GM12878 (cell line): Measurements from ENCODE around the gene MICA. TPM values are rescaled to one million over a fixed set of nuclear protein-coding genes. Genes with fewer than 3 reads are reported as not detected.
"Not testable (repeated sequence)": the region's sequence is repeated elsewhere in the genome, so short reads cannot be mapped to it uniquely, and the experiment has no call there.

Experiments used
- ATAC-seq: fragments of 200-7000 bp; cut with Tn5 transposase; 3 replicates; pipeline ENCODE4 v1.9.1; 2020; ENCODE audit warnings: mild to moderate bottlenecking, moderate library complexity
- BruUV-seq: library from RNA; stranded (reverse); fragments of 400-500 nt; replicated peaks from 2 replicates; lab custom pipeline; 2021; lab: Mats Ljungman, UMichigan
- CTCF ChIA-PET: fragments of 300-600 bp; sonication (Branson Sonifier 250); formaldehyde crosslinking; extraction: SDS; loops from one replicate; lab custom pipeline; 2021; ENCODE audit warnings: inconsistent platforms; lab: Yijun Ruan, JAX
- POLR2A ChIA-PET: fragments of 350-600 bp; formaldehyde crosslinking; extraction: SDS; loops from one replicate; lab custom pipeline; 2021; ENCODE audit warnings: inconsistent platforms; lab: Charles Lee
- RAD21 ChIA-PET: fragments of 300-600 bp; sonication (Branson Sonifier 250); formaldehyde crosslinking; loops from one replicate; lab custom pipeline; 2023; ENCODE audit warnings: antibody characterized with exemption; ENCODE audit not compliant: unreplicated experiment; lab: Charles Lee
- SMC1A ChIA-PET: fragments of 300-600 bp; sonication (Branson Sonifier 250); formaldehyde crosslinking; loops from one replicate; lab custom pipeline; 2023; ENCODE audit not compliant: unreplicated experiment, uncharacterized antibody; lab: Charles Lee
- DNase-seq: peaks from one replicate; pipeline ENCODE4 v3.0.0-alpha.2; 2011; ENCODE audit warnings: low read depth, low spot score
- FAIRE-seq: peaks from 3 replicates; lab custom pipeline; 2011; peaks lifted over from hg19 to GRCh38; lab: Jason Lieb, UNC
- H2AFZ ChIP-seq: 2 replicates; pipeline ENCODE4 v1.6.0; 2011; ENCODE audit warnings: low read depth, low read length, control low read depth; ENCODE audit not compliant: control insufficient read depth
- H3K27ac ChIP-seq: 2 replicates; pipeline ENCODE4 v1.5.1; 2011; ENCODE audit warnings: control low read depth; ENCODE audit not compliant: control insufficient read depth, insufficient read depth
- H3K27me3 ChIP-seq, 2 experiments: replicated peaks in 1 of 2; 2 replicates each; pipeline versions ENCODE4 v1.6.0 to v1.6.1; 2011; ENCODE audit warnings: low read length in 1 of 2; ENCODE audit not compliant: control insufficient read depth in 2 of 2, insufficient read depth in 2 of 2
- H3K36me3 ChIP-seq, 2 experiments: 2 replicates each; pipeline ENCODE4 v1.5.1; 2011; ENCODE audit warnings: low read length in 1 of 2; ENCODE audit not compliant: control insufficient read depth in 2 of 2, insufficient read depth in 2 of 2
- H3K4me1 ChIP-seq: 2 replicates; pipeline ENCODE4 v1.6.1; 2011; ENCODE audit warnings: mild to moderate bottlenecking, low read length, moderate library complexity, mixed read lengths; ENCODE audit not compliant: control insufficient read depth, insufficient read depth
- H3K4me2 ChIP-seq: 2 replicates; pipeline ENCODE4 v1.6.0; 2011; ENCODE audit warnings: control low read depth; ENCODE audit not compliant: control insufficient read depth, insufficient read depth
- H3K4me3 ChIP-seq: fragments of 200-600 bp; sonication (generic); 2 replicates; pipeline ENCODE4 v1.5.1; 2016
- H3K79me2 ChIP-seq: 2 replicates; pipeline ENCODE4 v1.6.0; 2011; ENCODE audit warnings: low read length; ENCODE audit not compliant: control insufficient read depth, insufficient read depth
- H3K9ac ChIP-seq: 2 replicates; pipeline ENCODE4 v1.8.0; 2011; ENCODE audit warnings: low read length, control low read depth, mixed read lengths; ENCODE audit not compliant: control insufficient read depth, insufficient read depth
- H3K9me3 ChIP-seq: replicated peaks from 3 replicates; pipeline ENCODE4 v1.5.1; 2011; ENCODE audit warnings: mild to moderate bottlenecking, low read length; ENCODE audit not compliant: control insufficient read depth, insufficient read depth
- H4K20me1 ChIP-seq: 2 replicates; pipeline ENCODE4 v1.6.0; 2011; ENCODE audit not compliant: control insufficient read depth, insufficient read depth
- BRCA1 ChIP-seq: IDR thresholded peaks from 2 replicates; pipeline ENCODE4 v1.6.1; 2011; ENCODE audit warnings: low read depth, low read length, improper control_type of control experiment
- JUNB ChIP-seq: IDR thresholded peaks from 2 replicates; pipeline ENCODE4 v1.6.1; 2016; ENCODE audit warnings: antibody characterized with exemption, mild to moderate bottlenecking
- KDM1A ChIP-seq: fragments of 200-600 bp; sonication (generic); IDR thresholded peaks from 2 replicates; pipeline ENCODE4 v1.6.1; 2016; ENCODE audit warnings: borderline replicate concordance
- MXI1 ChIP-seq: fragments of 150-350 bp; IDR thresholded peaks from 2 replicates; pipeline ENCODE4 v1.6.1; 2011; ENCODE audit warnings: low read depth, mild to moderate bottlenecking, inconsistent platforms, low read length, improper control_type of control experiment
- NRF1 ChIP-seq: conservative IDR thresholded peaks from 2 replicates; pipeline ENCODE4 v1.6.1; 2011; ENCODE audit warnings: mild to moderate bottlenecking, low read depth, low read length, improper control_type of control experiment
- WGBS: methylation state at CpG from one replicate; pipeline ENCODE4 v1.1.6; 2016; ENCODE audit warnings: low lambda C conversion rate; ENCODE audit not compliant: insufficient replicate concordance, insufficient coverage; ENCODE audit errors: missing lambda C conversion rate; 5-methylcytosine and 5-hydroxymethylcytosine counted together
- in situ Hi-C: fragments of 300-500 bp; cut with MboI; formaldehyde crosslinking; loops from 9 replicates; pipeline ENCODE4 v1.14.3; 2018; ENCODE audit warnings: mixed read lengths
- intact Hi-C: fragments of 100-400 bp; cut with micrococcal nuclease; formaldehyde crosslinking; loops from one replicate; pipeline ENCODE4 v1.14.2; 2022; ENCODE audit not compliant: unreplicated experiment
- polyA plus RNA-seq, 11 experiments: library from polyadenylated mRNA; depleted of rRNA in 4 of 11; unstranded in 6 of 11; stranded (reverse) in 5 of 11; fragments of >200 nt; fragmentation: Nextera tagmentation in 4 of 11; fragmentation: Illumina TruSeq in 1 of 11; extraction: Ambion mirVana in 4 of 11; extraction: Trizol in 1 of 11; gene quantifications; 1 replicate in 1 of 11; 2 replicates in 10 of 11; pipeline versions ENCODE4 v1.2.1 to v1.2.3, GENCODE V29; 2011 to 2016; ENCODE audit warnings: inconsistent platforms in 2 of 11, missing spikeins in 2 of 11, low read depth in 1 of 11
- total RNA-seq, 4 experiments: library from RNA; depleted of rRNA in 3 of 4; stranded (reverse); fragments of >200 nt in 3 of 4; fragmentation: Illumina TruSeq in 1 of 4; extraction: Trizol in 1 of 4; gene quantifications; 2 replicates each; pipeline versions ENCODE4 v1.2.1 to v1.2.3, GENCODE V29; 2013 to 2021
- TF ChIP-seq, protein P1 (sequence below): fragments of 450-650 bp; formaldehyde crosslinking; IDR thresholded peaks from 2 replicates; pipeline ENCODE4 v1.5.0; 2022; ENCODE audit warnings: mild to moderate bottlenecking, missing genetic modification characterization
- TF ChIP-seq, protein P2 (sequence below): fragments of 450-650 bp; IDR thresholded peaks from 2 replicates; pipeline ENCODE4 v1.6.1; 2018; ENCODE audit warnings: mild to moderate bottlenecking, low read depth, moderate library complexity; ENCODE audit not compliant: partially characterized antibody

MICA gene
- total and polyA plus RNA-seq, 10 of the 15 experiments (the other 5 are each of a cell fraction or from before 2014, with no cell fraction given): 3.6 to 10.5 (median 6.9) TPM

DNA sequence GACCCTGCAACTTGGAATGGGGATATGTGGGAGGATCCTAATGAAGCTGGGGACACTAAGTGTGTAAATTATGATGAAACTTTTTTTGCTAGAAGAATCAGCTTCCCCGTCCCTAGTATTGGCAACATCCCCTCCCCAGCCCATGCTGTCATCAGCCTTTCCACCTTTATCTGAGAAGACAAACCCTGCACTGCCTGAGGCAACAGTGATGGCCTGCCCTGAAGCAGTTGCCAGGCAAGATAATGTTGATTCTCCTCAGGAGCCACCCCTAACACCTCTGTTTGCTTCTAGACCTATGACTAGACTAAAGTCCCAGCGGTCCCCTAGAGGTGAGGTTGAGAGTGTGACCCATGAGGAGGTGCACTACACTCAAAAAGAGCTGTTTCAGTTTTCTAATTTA lies 27.1 kb downstream of the MICA start (continued):
- TF ChIP-seq, protein P1, sequence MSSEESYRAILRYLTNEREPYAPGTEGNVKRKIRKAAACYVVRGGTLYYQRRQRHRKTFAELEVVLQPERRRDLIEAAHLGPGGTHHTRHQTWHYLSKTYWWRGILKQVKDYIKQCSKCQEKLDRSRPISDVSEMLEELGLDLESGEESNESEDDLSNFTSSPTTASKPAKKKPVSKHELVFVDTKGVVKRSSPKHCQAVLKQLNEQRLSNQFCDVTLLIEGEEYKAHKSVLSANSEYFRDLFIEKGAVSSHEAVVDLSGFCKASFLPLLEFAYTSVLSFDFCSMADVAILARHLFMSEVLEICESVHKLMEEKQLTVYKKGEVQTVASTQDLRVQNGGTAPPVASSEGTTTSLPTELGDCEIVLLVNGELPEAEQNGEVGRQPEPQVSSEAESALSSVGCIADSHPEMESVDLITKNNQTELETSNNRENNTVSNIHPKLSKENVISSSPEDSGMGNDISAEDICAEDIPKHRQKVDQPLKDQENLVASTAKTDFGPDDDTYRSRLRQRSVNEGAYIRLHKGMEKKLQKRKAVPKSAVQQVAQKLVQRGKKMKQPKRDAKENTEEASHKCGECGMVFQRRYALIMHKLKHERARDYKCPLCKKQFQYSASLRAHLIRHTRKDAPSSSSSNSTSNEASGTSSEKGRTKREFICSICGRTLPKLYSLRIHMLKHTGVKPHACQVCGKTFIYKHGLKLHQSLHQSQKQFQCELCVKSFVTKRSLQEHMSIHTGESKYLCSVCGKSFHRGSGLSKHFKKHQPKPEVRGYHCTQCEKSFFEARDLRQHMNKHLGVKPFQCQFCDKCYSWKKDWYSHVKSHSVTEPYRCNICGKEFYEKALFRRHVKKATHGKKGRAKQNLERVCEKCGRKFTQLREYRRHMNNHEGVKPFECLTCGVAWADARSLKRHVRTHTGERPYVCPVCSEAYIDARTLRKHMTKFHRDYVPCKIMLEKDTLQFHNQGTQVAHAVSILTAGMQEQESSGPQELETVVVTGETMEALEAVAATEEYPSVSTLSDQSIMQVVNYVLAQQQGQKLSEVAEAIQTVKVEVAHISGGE (CRISPR knock-in tag): no peak
- TF ChIP-seq NRF1: no peak
- no peak for TF ChIP-seq JUNB
- no peak for TF ChIP-seq KDM1A
- TF ChIP-seq, protein P2, sequence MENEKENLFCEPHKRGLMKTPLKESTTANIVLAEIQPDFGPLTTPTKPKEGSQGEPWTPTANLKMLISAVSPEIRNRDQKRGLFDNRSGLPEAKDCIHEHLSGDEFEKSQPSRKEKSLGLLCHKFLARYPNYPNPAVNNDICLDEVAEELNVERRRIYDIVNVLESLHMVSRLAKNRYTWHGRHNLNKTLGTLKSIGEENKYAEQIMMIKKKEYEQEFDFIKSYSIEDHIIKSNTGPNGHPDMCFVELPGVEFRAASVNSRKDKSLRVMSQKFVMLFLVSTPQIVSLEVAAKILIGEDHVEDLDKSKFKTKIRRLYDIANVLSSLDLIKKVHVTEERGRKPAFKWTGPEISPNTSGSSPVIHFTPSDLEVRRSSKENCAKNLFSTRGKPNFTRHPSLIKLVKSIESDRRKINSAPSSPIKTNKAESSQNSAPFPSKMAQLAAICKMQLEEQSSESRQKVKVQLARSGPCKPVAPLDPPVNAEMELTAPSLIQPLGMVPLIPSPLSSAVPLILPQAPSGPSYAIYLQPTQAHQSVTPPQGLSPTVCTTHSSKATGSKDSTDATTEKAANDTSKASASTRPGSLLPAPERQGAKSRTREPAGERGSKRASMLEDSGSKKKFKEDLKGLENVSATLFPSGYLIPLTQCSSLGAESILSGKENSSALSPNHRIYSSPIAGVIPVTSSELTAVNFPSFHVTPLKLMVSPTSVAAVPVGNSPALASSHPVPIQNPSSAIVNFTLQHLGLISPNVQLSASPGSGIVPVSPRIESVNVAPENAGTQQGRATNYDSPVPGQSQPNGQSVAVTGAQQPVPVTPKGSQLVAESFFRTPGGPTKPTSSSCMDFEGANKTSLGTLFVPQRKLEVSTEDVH: no peak
- no peak for TF ChIP-seq BRCA1
- TF ChIP-seq MXI1: no peak

DNA sequence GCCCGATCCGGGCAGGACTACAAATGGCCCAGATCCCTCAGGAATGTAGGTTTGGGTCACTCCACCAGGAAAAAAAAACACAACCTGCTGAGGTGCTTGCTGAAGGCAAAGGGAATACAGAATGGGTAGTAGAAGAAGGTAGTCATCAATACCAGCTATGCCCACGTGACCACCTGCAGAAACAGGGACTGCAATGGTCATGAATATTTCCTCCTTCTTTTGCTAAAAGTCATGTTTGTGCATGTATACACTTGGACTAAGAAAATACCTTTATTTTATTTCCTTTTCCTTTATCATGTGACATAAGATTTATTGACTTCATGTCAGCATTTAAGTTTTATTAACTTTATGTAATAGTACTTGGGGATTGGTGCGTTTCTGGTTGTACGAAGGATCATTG lies 31.7 kb downstream of the MICA start:
- H3K79me2 ChIP-seq, CTCF ChIA-PET: not testable (repeated sequence)

More for the DNA sequence above, 31.7 kb downstream of the MICA start:
- 39% methylated on average over 5 of the region's 5 CpGs for WGBS
- H3K27ac ChIP-seq, DNase-seq, H3K27me3 ChIP-seq, H3K4me1 ChIP-seq, H3K9ac ChIP-seq, POLR2A ChIA-PET, in situ Hi-C loops, H3K4me3 ChIP-seq, RAD21 ChIA-PET, H3K36me3 ChIP-seq, intact Hi-C loops, H3K9me3 ChIP-seq, ATAC-seq, H2AFZ ChIP-seq, BruUV-seq, FAIRE-seq, H3K4me2 ChIP-seq, SMC1A ChIA-PET, H4K20me1 ChIP-seq: not testable (repeated sequence)
